Left lung (tissue), 10 donors: ENCODE measurements around the gene MCTP2. TPM values are rescaled to one million over a fixed set of nuclear protein-coding genes. Genes with fewer than 3 reads are reported as not detected.
A peak's percentile ranks its signal among the peaks of the same experiment; 100 is the strongest.

Source experiments
- ATAC-seq: fragments of 200-7000 bp; cut with Tn5 transposase; one replicate; pipeline ENCODE4 v1.9.1; 2020; ENCODE audit warnings: moderate library complexity
- DNase-seq, 4 donors: peaks; one replicate each; pipeline ENCODE4 v3.0.0-alpha.2; 2013 to 2020
- H3K27ac ChIP-seq, 2 donors: fragments of 200-600 bp; sonication (generic) in 1 of 2; one replicate each; pipeline versions ENCODE4 v1.5.0 to v1.8.0; 2020 to 2021
- H3K27me3 ChIP-seq, 2 donors: fragments of 200-600 bp; sonication (generic) in 1 of 2; one replicate each; pipeline versions ENCODE4 v1.5.0 to v1.8.0; 2020 to 2021
- H3K36me3 ChIP-seq, 2 donors: fragments of 200-600 bp; sonication (generic) in 1 of 2; one replicate each; pipeline versions ENCODE4 v1.5.0 to v1.8.0; 2020 to 2021
- H3K4me1 ChIP-seq, 2 donors: fragments of 200-600 bp; one replicate each; pipeline ENCODE4 v1.8.0; 2021
- H3K4me3 ChIP-seq, 2 donors: fragments of 200-600 bp; sonication (generic) in 1 of 2; one replicate each; pipeline versions ENCODE4 v1.5.0 to v1.8.0; 2020 to 2021; ENCODE audit warnings: mild to moderate bottlenecking in 1 of 2
- H3K9me3 ChIP-seq, 2 donors: fragments of 200-600 bp; sonication (generic) in 1 of 2; one replicate each; pipeline versions ENCODE4 v1.5.0 to v1.8.0; 2020 to 2021
- intact Hi-C, 2 donors: fragments of 100-400 bp; cut with DNase I; formaldehyde crosslinking; loops; one replicate each; pipeline versions ENCODE4 v1.11.2 to v1.14.2; 2022
- polyA plus RNA-seq, 6 donors: library from polyadenylated mRNA; unstranded; fragments of 120-200 nt; gene quantifications; one replicate each; pipeline ENCODE4 v1.2.1, GENCODE V29; 2013; ENCODE audit not compliant: insufficient read length in 6 of 6
- total RNA-seq, 2 donors: library from RNA; stranded (reverse); fragmentation: NEBNext Ultra II Directional; extraction: Animal tissue kit (Norgen Biotek cat#: 25700); gene quantifications; one replicate each; pipeline ENCODE4 v1.2.1, GENCODE V29; 2021
- TF ChIP-seq, protein P1 (sequence below), 2 donors: fragments of 200-600 bp; sonication (generic) in 1 of 2; IDR thresholded peaks; one replicate each; pipeline versions ENCODE4 v1.5.0 to v1.8.0; 2021; ENCODE audit warnings: antibody characterized with exemption in 2 of 2
- donor health status: DM: no; HTN: yes; CAD: no.
- donor health status: DM: no; HTN: no; CAD: no.

MCTP2 gene
- total and polyA plus RNA-seq, 8 donors, result 25.9 to 38.8 (median 35.0) TPM

DNA sequence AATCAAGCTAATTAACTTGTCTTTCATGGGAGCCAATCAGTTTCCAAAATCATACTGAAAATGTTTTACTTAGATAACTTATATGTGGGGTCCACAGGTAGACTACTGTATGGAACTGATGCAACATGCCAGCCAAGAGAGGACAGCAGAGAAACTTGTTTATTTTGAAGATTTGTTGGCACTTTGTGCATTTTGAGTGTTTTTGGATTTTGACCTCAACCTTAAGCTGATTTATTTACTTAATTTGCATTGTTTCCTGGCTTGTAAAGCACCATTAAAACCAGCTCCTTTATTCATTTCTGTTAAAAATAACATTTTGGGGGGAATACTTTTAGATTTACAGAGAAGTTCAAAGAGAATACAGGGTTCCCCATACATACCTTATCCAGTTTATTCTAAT lies 166.6 kb downstream of the MCTP2 start:
- H3K27me3 ChIP-seq, result no peaks in the 10 kb centered on the region
- TF ChIP-seq, protein P1, sequence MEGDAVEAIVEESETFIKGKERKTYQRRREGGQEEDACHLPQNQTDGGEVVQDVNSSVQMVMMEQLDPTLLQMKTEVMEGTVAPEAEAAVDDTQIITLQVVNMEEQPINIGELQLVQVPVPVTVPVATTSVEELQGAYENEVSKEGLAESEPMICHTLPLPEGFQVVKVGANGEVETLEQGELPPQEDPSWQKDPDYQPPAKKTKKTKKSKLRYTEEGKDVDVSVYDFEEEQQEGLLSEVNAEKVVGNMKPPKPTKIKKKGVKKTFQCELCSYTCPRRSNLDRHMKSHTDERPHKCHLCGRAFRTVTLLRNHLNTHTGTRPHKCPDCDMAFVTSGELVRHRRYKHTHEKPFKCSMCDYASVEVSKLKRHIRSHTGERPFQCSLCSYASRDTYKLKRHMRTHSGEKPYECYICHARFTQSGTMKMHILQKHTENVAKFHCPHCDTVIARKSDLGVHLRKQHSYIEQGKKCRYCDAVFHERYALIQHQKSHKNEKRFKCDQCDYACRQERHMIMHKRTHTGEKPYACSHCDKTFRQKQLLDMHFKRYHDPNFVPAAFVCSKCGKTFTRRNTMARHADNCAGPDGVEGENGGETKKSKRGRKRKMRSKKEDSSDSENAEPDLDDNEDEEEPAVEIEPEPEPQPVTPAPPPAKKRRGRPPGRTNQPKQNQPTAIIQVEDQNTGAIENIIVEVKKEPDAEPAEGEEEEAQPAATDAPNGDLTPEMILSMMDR (IDR thresholded peaks at IDR 0.05), result no peak
- DNase-seq (no peak), ATAC-seq (no peak)
- peaks cover 4 to 15% of the 10 kb centered on the region in 2 donors for H3K4me1 ChIP-seq
- H3K27ac ChIP-seq, result no peak overlapping the region
- no peak overlapping the region for H3K4me3 ChIP-seq
- H3K9me3 ChIP-seq, result no peaks in the 10 kb centered on the region
- intact Hi-C loops, result no loop called here
- peaks cover 0 to 36% of the 10 kb centered on the region in 2 donors for H3K36me3 ChIP-seq

DNA sequence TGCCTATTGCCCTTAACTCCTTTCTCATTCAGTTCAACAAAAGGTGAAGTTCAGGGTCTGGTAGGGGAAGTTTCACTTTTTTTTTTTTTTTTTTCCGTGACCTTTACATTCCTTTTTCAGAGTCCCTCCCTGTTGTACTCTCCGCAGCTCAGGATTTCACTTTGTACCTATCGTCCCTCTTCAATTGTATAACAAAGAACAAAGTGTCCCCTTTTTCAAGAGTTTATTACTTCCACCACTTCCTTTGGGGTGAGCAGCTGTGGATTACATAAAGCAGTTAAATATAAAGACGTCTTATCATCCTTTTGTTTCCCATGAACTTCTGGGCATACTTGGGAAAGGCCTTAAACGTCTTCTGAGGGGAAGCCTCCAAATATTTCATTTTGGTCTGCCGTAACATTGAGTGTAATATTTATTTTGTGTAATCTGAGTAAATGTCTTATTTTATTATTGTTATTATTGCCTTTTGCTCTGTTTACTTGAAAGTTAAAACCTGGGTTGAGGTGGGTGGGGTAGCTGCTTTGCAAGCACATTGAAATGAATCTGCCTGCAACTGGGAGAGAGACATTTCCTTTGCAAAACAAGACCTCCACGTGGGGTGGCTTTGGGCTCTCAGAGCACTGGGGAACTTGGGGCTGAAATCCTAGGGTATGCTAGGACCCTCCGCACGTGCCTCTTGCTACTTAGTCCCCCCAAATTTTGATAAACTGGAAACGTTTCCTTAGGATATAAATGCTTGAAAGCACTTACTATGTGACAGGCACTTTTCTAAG lies 169.4 kb downstream of the MCTP2 start:
- Histone ChIP-seq H3K27me3 (no peaks in the 10 kb centered on the region), H3K4me3 (no peak overlapping the region), H3K4me1 (peaks cover 4 to 15% of the 10 kb centered on the region in 2 donors), H3K27ac (no peak overlapping the region), H3K36me3 (peaks cover 0 to 53% of the 10 kb centered on the region in 2 donors), H3K9me3 (no peaks in the 10 kb centered on the region)
- TF ChIP-seq, protein P1 (IDR thresholded peaks at IDR 0.05), result no peak
- DNase-seq (no peak), ATAC-seq (no peak)
- intact Hi-C loops, result no loop called here

DNA sequence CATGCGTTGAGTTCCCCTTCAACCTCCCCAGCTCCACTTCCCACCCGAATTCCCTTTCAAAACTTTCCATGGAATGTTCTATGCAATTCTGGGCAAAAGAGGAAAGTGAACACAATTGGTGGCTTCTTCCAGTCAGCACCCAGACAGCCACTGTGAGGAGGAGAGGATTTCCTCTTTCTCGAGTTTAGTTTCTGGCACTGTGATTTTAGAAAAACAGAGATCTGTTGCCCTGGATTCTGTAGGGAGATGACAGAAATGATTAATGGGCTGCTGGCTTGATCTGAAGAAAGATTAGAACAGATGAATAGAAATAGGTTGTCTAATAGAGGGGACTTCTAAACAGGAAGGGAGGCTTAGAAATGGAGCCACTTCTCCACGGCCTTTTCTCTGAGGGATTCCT lies 172.0 kb downstream of the MCTP2 start:
- Histone ChIP-seq H3K9me3 (no peaks in the 10 kb centered on the region), H3K4me3 (no peak overlapping the region), H3K27me3 (no peaks in the 10 kb centered on the region), H3K27ac (peak overlapping the region; percentile 0 to 6), H3K4me1 (peaks cover 0 to 4% of the 10 kb centered on the region in 2 donors), H3K36me3 (peaks cover 0 to 62% of the 10 kb centered on the region in 2 donors)
- TF ChIP-seq, protein P1 (IDR thresholded peaks at IDR 0.05), result no peak
- ATAC-seq (no peak), DNase-seq (no peak)
- intact Hi-C loops, result no loop called here

DNA sequence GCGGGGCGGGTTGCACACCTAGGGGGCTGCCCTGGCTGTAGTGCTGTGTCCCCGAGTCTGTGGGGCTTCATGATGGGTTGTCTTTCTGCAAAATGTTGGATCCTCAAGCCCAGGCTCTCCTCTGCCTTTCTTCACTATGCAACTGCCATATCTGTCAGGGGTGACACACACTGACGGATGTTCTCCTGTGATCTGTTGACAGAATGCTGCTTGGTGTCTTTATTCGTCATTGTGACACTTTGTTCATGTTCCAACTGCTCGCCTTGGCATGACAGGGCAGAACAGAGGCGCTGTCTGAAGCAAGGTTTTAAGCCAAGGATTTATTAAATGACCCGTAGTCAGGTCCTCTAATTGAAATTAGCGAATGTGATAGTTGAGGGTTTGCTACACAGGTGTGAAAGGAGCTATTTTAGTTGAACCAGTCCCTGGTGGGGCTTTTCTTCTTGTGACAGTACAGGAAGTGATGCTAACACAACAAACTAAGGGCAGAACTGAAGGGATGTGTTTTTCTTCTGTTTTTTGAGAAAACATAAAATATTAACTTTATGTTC lies 173.4 kb downstream of the MCTP2 start:
- H3K4me1 ChIP-seq, result no peaks in the 10 kb centered on the region
- no peak for ATAC-seq

DNA sequence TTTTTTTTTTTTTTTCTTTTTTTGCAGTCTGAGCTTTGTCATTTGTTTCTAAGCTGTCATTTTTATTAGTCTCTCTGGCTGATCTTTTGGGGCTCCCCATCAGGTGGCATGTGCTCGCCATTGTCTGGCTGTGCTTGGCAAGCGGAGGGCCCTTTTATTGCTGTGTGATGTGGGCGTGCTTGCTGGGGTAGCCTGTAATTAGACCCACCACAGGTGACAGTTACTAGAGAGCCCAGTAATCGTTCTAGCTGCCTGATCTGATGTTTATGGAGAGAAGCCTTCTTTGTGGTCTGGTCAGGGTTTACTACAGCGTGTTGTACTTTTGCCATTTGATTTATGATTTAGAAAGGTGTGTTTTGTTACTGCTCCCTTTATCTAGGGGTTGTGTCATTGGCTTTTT lies 179.9 kb downstream of the MCTP2 start:
- Histone ChIP-seq H3K9me3 (no peaks in the 10 kb centered on the region), H3K36me3 (peaks cover 0 to 31% of the 10 kb centered on the region in 2 donors), H3K4me1 (peaks cover 5 to 10% of the 10 kb centered on the region in 2 donors), H3K27me3 (no peaks in the 10 kb centered on the region), H3K4me3 (no peak overlapping the region), H3K27ac (no peak overlapping the region)
- ATAC-seq (no peak), DNase-seq (no peak)
- TF ChIP-seq, protein P1 (IDR thresholded peaks at IDR 0.05), result no peak
- intact Hi-C loops, result no loop called here

More for the DNA sequence above, 173.4 kb downstream of the MCTP2 start:
- TF ChIP-seq, protein P1 (IDR thresholded peaks at IDR 0.05), result no peak
- Histone ChIP-seq H3K36me3 (peaks cover 0 to 68% of the 10 kb centered on the region in 2 donors), H3K9me3 (no peaks in the 10 kb centered on the region), H3K27me3 (no peaks in the 10 kb centered on the region), H3K27ac (no peak overlapping the region), H3K4me3 (no peak overlapping the region)
- DNase-seq, result no peak
- intact Hi-C loops, result no loop called here
